Psoas muscle (tissue), 8 donors: ENCODE measurements around the gene GLE1. TPM values are rescaled to one million over a fixed set of nuclear protein-coding genes. Genes with fewer than 3 reads are reported as not detected.

Source experiments
- ATAC-seq, 4 donors: fragments of 200-7000 bp; cut with Tn5 transposase; one replicate each; pipeline ENCODE4 v1.9.1; 2020; ENCODE audit warnings: moderate library complexity in 3 of 4, mild to moderate bottlenecking in 2 of 4
- DNase-seq, 2 donors: peaks; one replicate each; pipeline ENCODE4 v3.0.0-alpha.2; 2020
- H3K27ac ChIP-seq: fragments of 200-600 bp; one replicate; pipeline ENCODE4 v1.8.0; 2022
- H3K27me3 ChIP-seq, 3 donors: fragments of 200-600 bp in 1 of 3; one replicate each; pipeline versions ENCODE4 v1.6.1 to v1.8.0; 2013 to 2022; ENCODE audit warnings: low read length in 2 of 3, mild to moderate bottlenecking in 2 of 3, moderate library complexity in 1 of 3; ENCODE audit not compliant: insufficient read depth in 3 of 3
- H3K36me3 ChIP-seq, 2 donors: fragments of 200-600 bp in 1 of 2; one replicate each; pipeline versions ENCODE4 v1.6.1 to v1.8.0; 2013 to 2022; ENCODE audit warnings: low read depth in 1 of 2, mild to moderate bottlenecking in 1 of 2, moderate library complexity in 1 of 2; ENCODE audit not compliant: insufficient read depth in 1 of 2
- H3K4me1 ChIP-seq: fragments of 200-600 bp; one replicate; pipeline ENCODE4 v1.8.0; 2022
- H3K4me3 ChIP-seq: fragments of 200-600 bp; one replicate; pipeline ENCODE4 v1.8.0; 2022; ENCODE audit warnings: mild to moderate bottlenecking
- H3K9me3 ChIP-seq: fragments of 200-600 bp; one replicate; pipeline ENCODE4 v1.8.0; 2022
- WGBS, 3 donors: extraction: QIAGEN DNeasy Blood & Tissue Kit; methylation state at CpG; one replicate each; pipeline versions ENCODE4 v1.1.6 to v1.1.7; 2013; 5-methylcytosine and 5-hydroxymethylcytosine counted together
- intact Hi-C, 2 donors: fragments of 100-400 bp; cut with DNase I; formaldehyde crosslinking; loops; one replicate each; pipeline versions ENCODE4 v1.11.0 to v1.14.2; 2022
- polyA plus RNA-seq, 3 donors: library from polyadenylated mRNA; stranded (reverse); fragments of 200-250 nt; gene quantifications; one replicate each; pipeline ENCODE4 v1.2.3, GENCODE V29; 2013
- total RNA-seq, 4 donors: library from RNA; stranded (reverse); fragmentation: NEBNext Ultra II Directional in 2 of 4; extraction: Animal tissue kit (Norgen Biotek cat#: 25700) in 2 of 4; gene quantifications; one replicate each; pipeline versions ENCODE4 v1.2.1 to v1.2.4, GENCODE V29; 2021 to 2023
- TF ChIP-seq, protein P1 (sequence below): fragments of 200-600 bp; IDR thresholded peaks from one replicate; pipeline ENCODE4 v1.8.0; 2022; ENCODE audit warnings: antibody characterized with exemption
- donor health status: healthy with polysubstance abuse.
- donor health status: DM: no; HTN: no; CAD: no; lungs with moderate emphysema.
- donor health status: Bipolar disorder and iron deficiency.
- donor health status: healthy.
- donor health status: DM: yes; HTN: yes; CAD: no.
- donor health status: DM: no; HTN: no; CAD: no.
- donor health status: DM: no; HTN: no; CAD: no.
- donor health status: DM: yes; HTN: yes; CAD: no.

The GLE1 gene
- total and polyA plus RNA-seq, 7 donors = 10.3 to 29.5 (median 22.1) TPM

- intact Hi-C loops = loop anchor here in 1 of 2 donors (2.0 kb wide), 1 partner anchor 48 kb away; the partner anchor contains the start of gene GLE1
- ATAC-seq = peak; percentile 37 to 61 (median 38)
- peaks cover 44% of the 10 kb centered on the region for H3K4me1 ChIP-seq
- no peaks in the 10 kb centered on the region for H3K27me3 ChIP-seq
- H3K36me3 ChIP-seq = no peaks in the 10 kb centered on the region
- H3K4me3 ChIP-seq = peak overlapping the region; percentile 96
- H3K27ac ChIP-seq = peak overlapping the region; percentile 90
- DNase-seq = peak; percentile 56 to 75
- 0 to 1% (median 1%) methylated on average over 28 to 59 of the region's 59 CpGs for WGBS, 3 donors
- H3K9me3 ChIP-seq = no peaks in the 10 kb centered on the region
- TF ChIP-seq, protein P1, sequence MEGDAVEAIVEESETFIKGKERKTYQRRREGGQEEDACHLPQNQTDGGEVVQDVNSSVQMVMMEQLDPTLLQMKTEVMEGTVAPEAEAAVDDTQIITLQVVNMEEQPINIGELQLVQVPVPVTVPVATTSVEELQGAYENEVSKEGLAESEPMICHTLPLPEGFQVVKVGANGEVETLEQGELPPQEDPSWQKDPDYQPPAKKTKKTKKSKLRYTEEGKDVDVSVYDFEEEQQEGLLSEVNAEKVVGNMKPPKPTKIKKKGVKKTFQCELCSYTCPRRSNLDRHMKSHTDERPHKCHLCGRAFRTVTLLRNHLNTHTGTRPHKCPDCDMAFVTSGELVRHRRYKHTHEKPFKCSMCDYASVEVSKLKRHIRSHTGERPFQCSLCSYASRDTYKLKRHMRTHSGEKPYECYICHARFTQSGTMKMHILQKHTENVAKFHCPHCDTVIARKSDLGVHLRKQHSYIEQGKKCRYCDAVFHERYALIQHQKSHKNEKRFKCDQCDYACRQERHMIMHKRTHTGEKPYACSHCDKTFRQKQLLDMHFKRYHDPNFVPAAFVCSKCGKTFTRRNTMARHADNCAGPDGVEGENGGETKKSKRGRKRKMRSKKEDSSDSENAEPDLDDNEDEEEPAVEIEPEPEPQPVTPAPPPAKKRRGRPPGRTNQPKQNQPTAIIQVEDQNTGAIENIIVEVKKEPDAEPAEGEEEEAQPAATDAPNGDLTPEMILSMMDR = no peak
Observed at GRCh38 chr9:128552744-128553440, 48.4 kb downstream of the GLE1 start.

DNA sequence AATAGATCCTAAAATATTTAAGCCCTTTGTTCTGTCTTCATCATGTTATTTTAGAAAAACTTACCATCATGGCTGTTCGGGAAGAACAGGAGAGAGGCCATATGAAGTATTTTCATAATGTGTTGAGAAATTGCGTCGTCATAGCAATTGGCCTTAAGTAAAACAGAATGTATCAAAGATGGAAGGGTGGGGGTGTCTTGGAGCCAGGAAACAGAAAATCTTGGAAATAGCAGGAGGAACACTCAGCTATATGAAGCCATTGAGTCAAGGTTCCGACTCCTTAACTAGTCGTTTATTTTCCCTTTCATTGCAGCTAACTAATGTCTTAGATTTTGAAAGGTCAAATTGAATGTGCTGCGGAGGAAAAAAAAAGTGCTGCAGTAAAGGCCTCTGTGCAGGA is 49.2 kb downstream of the GLE1 start:
- ATAC-seq (no peak), DNase-seq (no peak)
- Histone ChIP-seq H3K4me3 (peak overlapping the region; percentile 96), H3K27ac (peak overlapping the region; percentile 90), H3K9me3 (no peaks in the 10 kb centered on the region), H3K27me3 (no peaks in the 10 kb centered on the region), H3K36me3 (no peaks in the 10 kb centered on the region), H3K4me1 (peaks cover 52% of the 10 kb centered on the region)
- intact Hi-C loops = loop anchor here in 1 of 2 donors (2.0 kb wide), 1 partner anchor 49 kb away; the partner anchor contains the start of gene GLE1
- 38 to 44% (median 43%) methylated on average over 6 of the region's 6 CpGs for WGBS, 3 donors
- TF ChIP-seq, protein P1 = no peak

DNA sequence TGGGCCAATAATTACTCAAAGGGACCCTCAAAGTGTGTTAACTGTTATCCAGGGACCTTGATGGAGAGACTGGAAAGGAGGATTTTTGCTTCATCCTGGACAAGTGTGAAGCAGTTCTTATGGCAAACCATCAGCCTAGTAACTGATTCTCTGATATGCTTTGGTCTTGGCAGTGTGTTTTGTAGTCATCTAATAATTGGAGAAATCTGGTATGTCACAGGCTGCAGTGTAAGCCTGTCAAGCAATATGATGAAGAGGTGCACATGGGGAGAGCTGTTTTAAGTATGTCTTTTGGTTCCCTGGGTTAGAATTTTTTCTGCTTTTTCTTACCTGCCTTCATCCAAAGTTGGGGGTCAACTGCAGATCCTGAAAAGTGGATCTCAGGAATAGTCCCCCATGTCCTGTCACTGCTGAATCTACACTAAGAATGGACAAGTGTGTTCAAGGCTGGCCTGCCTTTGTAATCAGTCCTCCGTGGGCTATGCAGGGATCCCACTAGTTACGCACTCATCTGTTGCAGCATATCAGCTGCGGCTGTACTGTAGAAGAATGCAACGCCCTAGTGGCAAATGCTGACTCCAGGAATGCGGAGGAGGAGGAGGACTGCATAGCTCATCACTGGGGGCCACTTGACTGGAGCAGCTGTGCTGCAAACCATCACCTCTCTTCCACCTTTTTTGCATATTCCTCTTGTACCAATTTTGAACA is 49.8 kb downstream of the GLE1 start:
- H3K4me1 ChIP-seq = peaks cover 58% of the 10 kb centered on the region
- H3K36me3 ChIP-seq = no peaks in the 10 kb centered on the region
- no peaks in the 10 kb centered on the region for H3K9me3 ChIP-seq
- WGBS, 3 donors = 33 to 46% (median 39%) methylated on average over 5 of the region's 5 CpGs
- peak overlapping the region; percentile 96 for H3K4me3 ChIP-seq
- no peaks in the 10 kb centered on the region for H3K27me3 ChIP-seq
- DNase-seq (peak; percentile 56 to 60), ATAC-seq (peak in 1 of 4 donors; percentile 38)
- intact Hi-C loops = no loop called here
- H3K27ac ChIP-seq = peak overlapping the region; percentile 6
- TF ChIP-seq, protein P1 = no peak

DNA sequence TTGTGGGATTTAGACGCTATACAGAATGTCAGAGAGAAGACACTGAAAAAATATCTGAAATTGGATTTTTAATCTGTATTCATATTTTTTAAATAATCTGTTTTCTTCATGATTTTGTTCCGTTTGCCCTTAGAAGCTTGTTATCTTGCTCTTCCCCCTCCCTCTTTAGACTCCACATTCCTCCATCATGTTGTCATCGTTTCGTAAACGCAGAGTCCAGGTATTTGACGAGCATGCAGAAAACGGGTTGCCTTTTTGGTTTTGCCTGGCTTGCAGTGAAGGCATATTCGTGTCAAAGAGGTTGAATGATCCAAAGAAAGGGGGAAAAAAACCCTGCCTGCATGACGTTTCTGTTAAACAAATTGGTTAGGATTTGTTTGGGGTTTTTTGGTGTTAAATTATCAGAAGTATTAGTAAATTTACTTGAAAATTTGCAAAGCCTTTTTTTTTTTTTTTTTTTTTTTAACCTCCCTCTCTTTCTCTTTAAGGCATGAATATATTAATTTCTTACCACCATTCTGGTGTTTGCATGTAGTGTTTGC is 50.7 kb downstream of the GLE1 start:
- Histone ChIP-seq H3K9me3 (no peaks in the 10 kb centered on the region), H3K4me1 (peaks cover 62% of the 10 kb centered on the region), H3K27me3 (no peaks in the 10 kb centered on the region), H3K36me3 (no peaks in the 10 kb centered on the region), H3K27ac (peak overlapping the region; percentile 6), H3K4me3 (no peak overlapping the region)
- DNase-seq (no peak), ATAC-seq (no peak)
- 25 to 31% (median 27%) methylated on average over 9 of the region's 9 CpGs for WGBS, 3 donors
- TF ChIP-seq, protein P1 = no peak
- intact Hi-C loops = loop anchor here in 1 of 2 donors (5.0 kb wide), 1 partner anchor 98 kb away; the partner anchor contains the start of gene ODF2
